IMR-90 (cell line): ENCODE measurements around the gene SLC38A8. TPM values are rescaled to one million over a fixed set of nuclear protein-coding genes. Genes with fewer than 3 reads are reported as not detected.

Source experiments
- ATAC-seq: fragments of 200-7000 bp; cut with Tn5 transposase; 2 replicates; pipeline ENCODE4 v1.9.1; 2020; ENCODE audit warnings: low read depth, mild to moderate bottlenecking, moderate library complexity
- BruUV-seq: library from RNA; stranded (reverse); fragments of 400-500 nt; replicated peaks from 2 replicates; lab custom pipeline; 2021; lab: Mats Ljungman, UMichigan
- CTCF ChIA-PET: fragments of 300-600 bp; formaldehyde crosslinking; extraction: SDS; loops from one replicate; lab custom pipeline; 2021; ENCODE audit warnings: antibody characterized with exemption; lab: Yijun Ruan, JAX
- POLR2A ChIA-PET: fragments of 300-600 bp; sonication (Branson Sonifier 250); formaldehyde crosslinking; loops from one replicate; lab custom pipeline; 2022; ENCODE audit warnings: antibody characterized with exemption; ENCODE audit not compliant: unreplicated experiment; lab: Charles Lee
- DNase-seq: peaks from one replicate; pipeline ENCODE4 v3.0.0; 2013
- H2AFZ ChIP-seq: replicated peaks from 2 replicates; pipeline ENCODE3; 2013; ENCODE audit warnings: low read length, mild to moderate bottlenecking; ENCODE audit not compliant: poor library complexity
- H2AK5ac ChIP-seq: 2 replicates; pipeline ENCODE4 v1.6.1; 2013; ENCODE audit warnings: low read depth, low read length, inconsistent platforms
- H2AK9ac ChIP-seq: replicated peaks from 2 replicates; pipeline ENCODE3; 2013; ENCODE audit warnings: mild to moderate bottlenecking, low read depth, low read length, moderate library complexity; ENCODE audit not compliant: poor library complexity
- H2BK120ac ChIP-seq: 2 replicates; pipeline ENCODE4 v1.6.1; 2013; ENCODE audit warnings: low read depth, low read length, inconsistent platforms
- H2BK15ac ChIP-seq: 3 replicates; pipeline ENCODE4 v1.6.1; 2013; ENCODE audit warnings: low read depth, low read length, inconsistent platforms
- H2BK20ac ChIP-seq: 2 replicates; pipeline ENCODE4 v1.6.1; 2013; ENCODE audit warnings: low read depth, mild to moderate bottlenecking, inconsistent platforms, low read length, moderate library complexity
- H2BK5ac ChIP-seq: 2 replicates; pipeline ENCODE4 v1.6.1; 2013; ENCODE audit warnings: mild to moderate bottlenecking, low read depth, low read length, inconsistent platforms; ENCODE audit not compliant: poor library complexity, severe bottlenecking
- H3K14ac ChIP-seq: replicated peaks from 2 replicates; pipeline ENCODE4 v1.6.1; 2013; ENCODE audit warnings: low read depth, low read length, inconsistent platforms
- H3K18ac ChIP-seq: 2 replicates; pipeline ENCODE4 v1.6.1; 2013; ENCODE audit warnings: low read depth, low read length, control low read depth
- H3K23ac ChIP-seq: 2 replicates; pipeline ENCODE4 v1.6.1; 2013; ENCODE audit warnings: low read depth, low read length, inconsistent platforms
- H3K27ac ChIP-seq: 2 replicates; pipeline ENCODE4 v1.5.1; 2013; ENCODE audit warnings: mild to moderate bottlenecking, control low read depth, low read length; ENCODE audit not compliant: insufficient read depth
- H3K27me3 ChIP-seq: 2 replicates; pipeline ENCODE4 v1.6.1; 2013; ENCODE audit warnings: low read length; ENCODE audit not compliant: control insufficient read depth, insufficient read depth
- H3K36me3 ChIP-seq: 2 replicates; pipeline ENCODE4 v1.6.1; 2013; ENCODE audit warnings: low read length, mixed read lengths; ENCODE audit not compliant: control insufficient read depth, insufficient read depth
- H3K4ac ChIP-seq: 2 replicates; pipeline ENCODE4 v1.6.1; 2013; ENCODE audit warnings: low read depth, low read length, inconsistent platforms
- H3K4me1 ChIP-seq: 2 replicates; pipeline ENCODE4 v1.6.1; 2013; ENCODE audit warnings: low read length, mixed read lengths; ENCODE audit not compliant: control insufficient read depth, insufficient read depth
- H3K4me2 ChIP-seq: 2 replicates; pipeline ENCODE4 v1.6.1; 2013; ENCODE audit warnings: low read depth, mild to moderate bottlenecking, control low read depth, low read length, moderate library complexity
- H3K4me3 ChIP-seq: 2 replicates; pipeline ENCODE4 v1.5.1; 2013; ENCODE audit warnings: low read depth, mild to moderate bottlenecking, control low read depth, low read length, moderate library complexity; ENCODE audit not compliant: insufficient read depth
- H3K56ac ChIP-seq: 2 replicates; pipeline ENCODE4 v1.6.1; 2013; ENCODE audit warnings: low read length, inconsistent platforms; ENCODE audit not compliant: insufficient read depth; ENCODE audit errors: extremely low read depth
- H3K79me1 ChIP-seq, 2 experiments: 2 replicates each; pipeline ENCODE4 v1.6.1; 2013; ENCODE audit warnings: low read length in 2 of 2, inconsistent platforms in 1 of 2, low read depth in 1 of 2
- H3K9ac ChIP-seq: 2 replicates; pipeline ENCODE4 v1.6.1; 2013; ENCODE audit warnings: low read depth, low read length, control low read depth
- H3K9me1 ChIP-seq: 2 replicates; pipeline ENCODE4 v1.6.1; 2013; ENCODE audit warnings: low read length, inconsistent platforms; ENCODE audit not compliant: insufficient read depth
- H3K9me3 ChIP-seq: 2 replicates; pipeline ENCODE4 v1.6.1; 2013; ENCODE audit warnings: low read length; ENCODE audit not compliant: control insufficient read depth, insufficient read depth
- H4K20me1 ChIP-seq: 2 replicates; pipeline ENCODE4 v1.6.1; 2013; ENCODE audit warnings: low read length, inconsistent platforms; ENCODE audit not compliant: insufficient read depth
- H4K5ac ChIP-seq: 2 replicates; pipeline ENCODE4 v1.6.1; 2013; ENCODE audit warnings: mild to moderate bottlenecking, low read depth, low read length, control low read depth
- H4K8ac ChIP-seq, 2 experiments: 2 replicates each; pipeline ENCODE4 v1.6.1; 2013; ENCODE audit warnings: low read depth in 2 of 2, low read length in 2 of 2, control low read depth in 1 of 2, inconsistent platforms in 1 of 2
- H4K91ac ChIP-seq: 2 replicates; pipeline ENCODE4 v1.6.1; 2013; ENCODE audit warnings: low read depth, low read length, inconsistent platforms; ENCODE audit not compliant: insufficient read depth
- NFE2L2 ChIP-seq: fragments of 150-350 bp; IDR thresholded peaks from 2 replicates; pipeline ENCODE4 v1.6.1; 2016; ENCODE audit warnings: low read depth, mild to moderate bottlenecking, low read length
- WGBS, 2 experiments: methylation state at CpG; one replicate each; pipeline versions ENCODE4 v1.1.5 to v1.1.7; 2013; ENCODE audit warnings: missing lambda C conversion rate in 2 of 2; ENCODE audit not compliant: insufficient read length in 1 of 2; ENCODE audit errors: extremely low coverage in 2 of 2; 5-methylcytosine and 5-hydroxymethylcytosine counted together
- dilution Hi-C: fragments of 300-500 bp; cut with HindIII; formaldehyde crosslinking; loops from one replicate; pipeline ENCODE4 v1.14.3; 2018; ENCODE audit warnings: low sequenced_read_pairs; ENCODE audit not compliant: unreplicated experiment
- in situ Hi-C: fragments of 300-500 bp; cut with MboI; formaldehyde crosslinking; loops from 3 replicates; pipeline ENCODE4 v1.14.3; 2019; ENCODE audit warnings: low sequenced_read_pairs, inconsistent platforms, mixed read lengths
- intact Hi-C: fragments of 100-400 bp; cut with micrococcal nuclease; formaldehyde crosslinking; loops from 2 replicates; pipeline ENCODE4 v1.10.0; 2022
- polyA plus RNA-seq, 3 experiments: library from polyadenylated mRNA; depleted of rRNA; stranded (reverse); fragments of >200 nt; gene quantifications; 2 replicates each; pipeline ENCODE4 v1.2.3, GENCODE V29; 2012; ENCODE audit warnings: low replicate concordance in 1 of 3
- total RNA-seq: library from RNA; depleted of rRNA; stranded (reverse); fragments of >200 nt; gene quantifications from 2 replicates; pipeline ENCODE4 v1.2.3, GENCODE V29; 2012

The SLC38A8 gene
- total and polyA plus RNA-seq, 2 of the 4 experiments (the other 2 are of a cell fraction): not detected

DNA sequence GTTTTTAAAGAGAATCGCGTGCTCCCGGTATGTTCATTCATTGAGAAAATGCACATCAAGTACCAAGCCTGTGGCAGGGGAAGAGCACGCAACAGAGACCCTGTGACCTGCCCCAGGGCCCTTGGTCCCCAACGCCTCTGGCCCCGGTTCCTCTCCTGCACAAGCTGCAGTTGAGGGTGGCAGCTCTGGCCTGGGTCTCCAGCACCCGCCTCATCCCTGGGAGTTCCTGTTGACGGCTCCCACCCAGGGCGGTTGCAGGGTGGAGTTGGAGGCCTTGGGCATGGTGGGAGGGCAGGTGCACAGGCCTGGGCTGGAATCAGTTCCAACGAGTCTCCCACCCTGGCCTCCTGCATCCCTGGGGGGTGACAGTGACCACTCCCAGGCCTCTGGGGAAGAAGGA lies 69.5 kb downstream of the SLC38A8 start:
- Histone ChIP-seq H2AK5ac (no peak overlapping the region), H2AFZ (no peak overlapping the region), H3K27ac (no peak overlapping the region), H3K4ac (no peak overlapping the region), H3K79me1 (no peaks in the 10 kb centered on the region), H3K23ac (no peak overlapping the region), H3K56ac (no peak overlapping the region), H2BK120ac (no peak overlapping the region), H4K20me1 (no peaks in the 10 kb centered on the region; the same call in 1 of the 2 replicates), H3K18ac (no peak overlapping the region), H4K5ac (no peak overlapping the region), H2AK9ac (no peak overlapping the region), H3K14ac (no peak overlapping the region), H4K91ac (no peak overlapping the region), H2BK5ac (no peak overlapping the region), H3K4me1 (no peaks in the 10 kb centered on the region), H3K27me3 (peaks cover 43% of the 10 kb centered on the region), H3K9me1 (no peaks in the 10 kb centered on the region), H2BK15ac (no peak overlapping the region), H3K36me3 (no peaks in the 10 kb centered on the region), H3K9ac (no peak overlapping the region), H4K8ac (no peak overlapping the region), H3K4me2 (no peak overlapping the region), H2BK20ac (no peak overlapping the region), H3K9me3 (peaks cover 3% of the 10 kb centered on the region; the same call in 1 of the 2 replicates), H3K4me3 (no peak overlapping the region)
- ChIA-PET CTCF (no interaction called here), POLR2A (no interaction called here)
- in situ Hi-C loops (loop anchor here (25.0 kb wide), 1 partner anchor 514 kb away; no protein-coding TSS in a partner anchor), intact Hi-C loops (no loop called here), dilution Hi-C loops (no loop called here)
- no peak for TF ChIP-seq NFE2L2
- no peak for ATAC-seq
- 70% methylated on average over 8 of the region's 10 CpGs; no CpG with 5 or more reads in 1 of the 2 experiments for WGBS, 2 experiments
- no TSS peak for BruUV-seq
- DNase-seq: no peak
